ENCODE data around the gene WDR41. TPM values are rescaled to one million over a fixed set of nuclear protein-coding genes. Genes with fewer than 3 reads are reported as not detected.
"Not testable (repeated sequence)": the region's sequence is repeated elsewhere in the genome, so short reads cannot be mapped to it uniquely, and the experiment has no call there.

WDR41 gene
- total RNA-seq, result 10 to 100 TPM; 11.7 to 49.5 (median 30.8) TPM

- Histone ChIP-seq H3K4me1 (peaks cover 0 to 8% (median 0%) of the 10 kb centered on the region in 4 donors), H3K27ac (peak within 1 kb of the TSS; percentile 90 to 96 (median 92)), H3K27me3 (no peaks in the 10 kb centered on the region), H3K36me3 (no peaks in the 10 kb centered on the region), H3K4me3 (peak within 1 kb of the TSS; percentile 69 to 97 (median 84)), H3K9me3 (no peaks in the 10 kb centered on the region)
- peak; percentile 84 to 94 (median 94) for DNase-seq
- TF ChIP-seq CTCF (IDR thresholded peaks at IDR 0.05) (peak; percentile 88 to 97 (median 92)), POLR2A (IDR thresholded peaks at IDR 0.05) (peak; percentile 48 to 49)
These were observed at the start of gene WDR41 for GRCh38 chr5:77491783-77492652. TSS of gene WDR41 (minus strand) at chr5:77492316. CDS start at chr5:77492220, 96 bp downstream.

GRCh38 chr5:77531297-77531696 lies 39.2 kb upstream of the WDR41 start:
- TF ChIP-seq CTCF (IDR thresholded peaks at IDR 0.05), result no peak
- H3K27ac ChIP-seq, result no peak overlapping the region

GRCh38 chr5:77518304-77518703 lies 26.2 kb upstream of the WDR41 start:
- Histone ChIP-seq H3K36me3 (no peaks in the 10 kb centered on the region), H3K4me1 (no peaks in the 10 kb centered on the region), H3K27me3 (no peaks in the 10 kb centered on the region), H3K4me3 (no peak overlapping the region), H3K9me3 (no peaks in the 10 kb centered on the region), H3K27ac (no peak overlapping the region)
- TF ChIP-seq POLR2A (IDR thresholded peaks at IDR 0.05) (no peak), CTCF (IDR thresholded peaks at IDR 0.05) (peak in 2 of 6 experiments; percentile 8 to 12)
- no peak for DNase-seq

More at GRCh38 chr5:77531297-77531696, 39.2 kb upstream of the WDR41 start:
- no peak for DNase-seq
- Histone ChIP-seq H3K9me3 (no peaks in the 10 kb centered on the region), H3K4me1 (no peaks in the 10 kb centered on the region), H3K36me3 (no peaks in the 10 kb centered on the region), H3K4me3 (no peak overlapping the region), H3K27me3 (no peaks in the 10 kb centered on the region)

- Histone ChIP-seq H3K27ac (no peak overlapping the region), H3K4me1 (no peaks in the 10 kb centered on the region), H3K27me3 (no peaks in the 10 kb centered on the region), H3K36me3 (no peaks in the 10 kb centered on the region), H3K4me3 (no peak overlapping the region), H3K9me3 (no peaks in the 10 kb centered on the region)
- no peak for DNase-seq
- no peak for TF ChIP-seq CTCF (IDR thresholded peaks at IDR 0.05)
- no peak for TF ChIP-seq POLR2A (IDR thresholded peaks at IDR 0.05)
These were observed 22.3 kb upstream of the WDR41 start for GRCh38 chr5:77514457-77514856.

- Histone ChIP-seq H3K4me1 (no peaks in the 10 kb centered on the region), H3K36me3 (no peaks in the 10 kb centered on the region), H3K4me3 (no peak overlapping the region), H3K9me3 (no peaks in the 10 kb centered on the region), H3K27me3 (no peaks in the 10 kb centered on the region), H3K27ac (no peak overlapping the region)
- TF ChIP-seq POLR2A (IDR thresholded peaks at IDR 0.05), result no peak
- TF ChIP-seq CTCF (IDR thresholded peaks at IDR 0.05), result no peak
- DNase-seq, result no peak
These were observed 21.2 kb upstream of the WDR41 start for GRCh38 chr5:77513321-77513720.

GRCh38 chr5:77501132-77501531 lies 9.0 kb upstream of the WDR41 start:
- H3K9me3 ChIP-seq, H3K4me3 ChIP-seq, H3K27ac ChIP-seq, DNase-seq, H3K4me1 ChIP-seq, H3K27me3 ChIP-seq, H3K36me3 ChIP-seq: not testable (repeated sequence)

Measured in Peyer's patch (tissue), 4 donors.